Natural killer cell treated with Interleukin-12 subunit alpha and Interleukin-12 subunit beta and Interleukin-15 and Interleukin-18, amount 100 ng/mL, for 72 hours (primary cell): ENCODE results near the gene BPIFB2. TPM values are rescaled to one million over a fixed set of nuclear protein-coding genes. Genes with fewer than 3 reads are reported as not detected.

Experiments
- ATAC-seq, 2 donors: fragments of 150-1000 bp; cut with Tn5 transposase in 1 of 2; sonication (Bioruptor Pico), chemical (Tn5 transposase) in 1 of 2; 2 replicates each; pipeline ENCODE4 v1.10.0; 2021
- DNase-seq: peaks from one replicate; pipeline ENCODE4 v3.0.0; 2022; ENCODE audit warnings: low spot score
- H3K27ac Mint-ChIP-seq, 2 donors: 1 replicate in 1 of 2; 2 replicates in 1 of 2; pipeline ENCODE4 v1.8.0; 2022; ENCODE audit warnings: mixed read lengths in 2 of 2, mild to moderate bottlenecking in 1 of 2, moderate library complexity in 1 of 2
- H3K27me3 Mint-ChIP-seq, 2 donors: 1 replicate in 1 of 2; 2 replicates in 1 of 2; pipeline ENCODE4 v1.8.0; 2022; ENCODE audit warnings: mixed read lengths in 2 of 2
- H3K36me3 Mint-ChIP-seq: one replicate; pipeline ENCODE4 v1.8.0; 2022; ENCODE audit warnings: mixed read lengths
- H3K4me1 Mint-ChIP-seq, 2 donors: 1 replicate in 1 of 2; 2 replicates in 1 of 2; pipeline ENCODE4 v1.8.0; 2022; ENCODE audit warnings: low read depth in 2 of 2, mixed read lengths in 2 of 2, mild to moderate bottlenecking in 1 of 2
- H3K4me3 Mint-ChIP-seq: one replicate; pipeline ENCODE4 v1.8.0; 2022; ENCODE audit warnings: mixed read lengths
- H3K9me3 Mint-ChIP-seq: 2 replicates; pipeline ENCODE4 v1.8.0; 2022; ENCODE audit warnings: mixed read lengths
- total RNA-seq, 2 donors: library from RNA; stranded (reverse); gene quantifications; one replicate each; pipeline ENCODE4 v1.2.3, GENCODE V29; 2022

BPIFB2 gene
- total RNA-seq, 2 donors from 2014 or later = not detected

DNA sequence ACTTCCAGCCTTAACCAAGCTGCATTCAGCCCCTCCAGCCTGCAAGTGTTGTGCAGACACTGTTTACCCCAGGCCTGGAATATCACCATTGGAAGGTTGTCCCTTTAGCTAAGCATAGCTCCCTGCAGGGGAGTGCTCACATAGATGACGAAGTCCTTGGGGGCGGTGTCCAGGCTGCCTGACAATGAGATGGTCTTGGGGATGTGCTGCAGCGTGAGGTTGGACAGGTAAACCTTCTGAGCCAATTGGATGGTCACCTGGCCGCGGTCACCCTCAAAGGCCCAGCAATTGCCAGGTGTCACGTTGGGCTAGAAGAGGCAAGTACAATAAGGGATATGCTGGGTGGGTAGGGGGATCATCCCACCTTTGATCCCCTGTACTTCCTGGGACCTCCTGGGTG is 21.9 kb upstream of the BPIFB2 start:
- no peaks in the 10 kb centered on the region for H3K9me3 Mint-ChIP-seq
- H3K36me3 Mint-ChIP-seq = no peaks in the 10 kb centered on the region
- ATAC-seq (no peak), DNase-seq (no peak)
- no peak overlapping the region for H3K27ac Mint-ChIP-seq
- H3K27me3 Mint-ChIP-seq = no peaks in the 10 kb centered on the region
- no peak overlapping the region for H3K4me3 Mint-ChIP-seq
- peaks cover 0 to under 1% of the 10 kb centered on the region in 2 donors for H3K4me1 Mint-ChIP-seq

DNA sequence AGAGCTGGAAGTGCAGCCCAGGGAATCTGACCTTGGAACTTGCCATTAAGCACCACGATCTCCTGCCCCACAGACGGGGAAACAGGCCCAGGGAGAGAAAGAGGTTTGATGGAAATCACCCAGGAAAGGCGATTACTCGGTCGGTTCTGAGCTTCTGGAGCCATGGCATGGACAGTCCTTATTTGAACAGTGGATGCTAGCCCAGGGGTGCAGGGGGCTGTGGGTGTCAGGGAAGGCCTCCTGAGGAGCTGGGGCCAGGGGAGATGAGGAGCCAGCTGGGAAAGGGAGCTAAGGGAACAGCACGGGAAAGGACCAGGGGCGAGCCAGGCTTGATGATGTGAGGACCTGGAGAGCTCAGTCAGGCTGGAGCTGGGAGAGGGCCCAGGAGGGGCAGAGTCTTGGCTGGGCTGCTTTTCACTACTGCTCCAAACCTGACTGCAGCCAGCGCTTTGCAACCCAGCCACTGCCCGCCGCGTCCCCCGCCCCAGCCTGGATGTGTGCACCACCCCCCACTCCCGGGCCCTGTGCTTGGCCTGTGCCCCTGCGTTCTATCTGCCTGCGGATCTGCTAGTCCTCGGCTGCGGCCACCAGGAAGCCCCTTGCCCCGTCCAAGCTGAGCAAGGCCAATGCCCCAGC is 21.1 kb upstream of the BPIFB2 start:
- Mint-ChIP-seq H3K4me1 (peaks cover 4 to 6% of the 10 kb centered on the region in 2 donors), H3K4me3 (no peak overlapping the region), H3K27me3 (peaks cover 0 to 3% of the 10 kb centered on the region in 2 donors), H3K9me3 (no peaks in the 10 kb centered on the region), H3K36me3 (no peaks in the 10 kb centered on the region), H3K27ac (no peak overlapping the region)
- ATAC-seq (peak; percentile 13 to 31), DNase-seq (no peak)

DNA sequence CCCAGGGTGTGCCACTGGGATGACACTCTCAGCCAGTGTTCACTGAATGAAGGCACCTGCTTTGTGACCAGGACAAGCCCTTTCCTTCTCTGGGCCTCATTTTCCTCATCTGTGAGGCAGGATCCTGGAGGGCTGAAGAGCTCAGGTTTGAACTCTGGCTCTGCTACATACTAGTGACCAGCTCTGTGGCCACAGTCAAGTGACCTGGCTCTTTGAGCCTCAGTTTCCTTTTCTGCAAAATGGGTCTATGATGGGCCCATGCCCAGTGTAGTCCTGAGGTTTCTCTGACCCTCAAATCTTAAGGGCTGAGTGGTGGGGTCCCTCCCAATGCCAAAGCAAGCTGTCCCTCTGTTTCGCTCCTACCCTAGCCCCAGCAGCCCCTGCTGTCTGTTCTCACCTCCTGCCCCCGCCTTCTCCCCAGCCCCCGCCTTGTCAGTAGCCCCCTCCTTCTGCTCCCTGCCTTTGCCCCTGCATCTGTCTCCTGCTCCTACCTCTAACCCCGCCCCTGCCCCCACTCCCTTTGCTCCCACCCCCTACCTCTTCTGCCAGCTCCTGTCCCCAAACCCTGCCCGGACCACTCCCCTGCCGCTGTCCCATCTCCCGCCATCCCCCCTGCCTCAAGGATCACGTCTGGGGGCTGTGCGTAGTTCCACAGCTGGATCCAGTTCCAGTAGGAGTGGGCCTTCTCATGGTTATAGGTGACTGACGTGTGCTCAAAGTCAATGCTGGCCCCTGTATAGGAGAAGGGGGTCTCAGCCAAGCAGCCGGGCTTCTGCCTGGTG is 20.3 kb upstream of the BPIFB2 start:
- DNase-seq = no peak
- Mint-ChIP-seq H3K4me3 (no peak overlapping the region), H3K27me3 (peaks cover 0 to 3% of the 10 kb centered on the region in 2 donors), H3K36me3 (no peaks in the 10 kb centered on the region), H3K4me1 (peaks cover 4 to 6% of the 10 kb centered on the region in 2 donors), H3K27ac (no peak overlapping the region), H3K9me3 (no peaks in the 10 kb centered on the region)
- no peak for ATAC-seq

DNA sequence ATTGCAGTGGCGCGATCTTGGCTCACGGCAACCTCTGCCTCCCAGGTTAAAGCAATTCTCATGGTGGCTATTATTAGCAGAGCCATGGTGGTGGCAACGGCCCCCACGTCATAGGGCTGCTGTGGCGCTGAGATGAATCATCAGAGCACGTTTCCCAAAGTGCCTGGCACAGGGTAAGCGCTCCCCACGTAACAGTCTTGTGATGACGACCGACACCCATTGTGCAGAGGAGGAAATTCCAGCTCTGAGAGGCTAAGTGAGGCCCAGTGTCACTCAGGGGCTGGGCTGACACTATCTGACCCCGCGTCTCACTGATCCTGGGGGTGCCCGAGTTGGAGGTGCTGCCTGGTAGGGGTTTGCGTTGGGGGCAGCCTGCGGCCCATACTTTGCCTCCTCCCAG is 19.5 kb upstream of the BPIFB2 start:
- Mint-ChIP-seq H3K36me3 (no peaks in the 10 kb centered on the region), H3K4me3 (no peak overlapping the region), H3K9me3 (no peaks in the 10 kb centered on the region), H3K27me3 (peaks cover 0 to 3% of the 10 kb centered on the region in 2 donors), H3K27ac (no peak overlapping the region), H3K4me1 (peaks cover 4 to 6% of the 10 kb centered on the region in 2 donors)
- DNase-seq = no peak
- no peak for ATAC-seq

DNA sequence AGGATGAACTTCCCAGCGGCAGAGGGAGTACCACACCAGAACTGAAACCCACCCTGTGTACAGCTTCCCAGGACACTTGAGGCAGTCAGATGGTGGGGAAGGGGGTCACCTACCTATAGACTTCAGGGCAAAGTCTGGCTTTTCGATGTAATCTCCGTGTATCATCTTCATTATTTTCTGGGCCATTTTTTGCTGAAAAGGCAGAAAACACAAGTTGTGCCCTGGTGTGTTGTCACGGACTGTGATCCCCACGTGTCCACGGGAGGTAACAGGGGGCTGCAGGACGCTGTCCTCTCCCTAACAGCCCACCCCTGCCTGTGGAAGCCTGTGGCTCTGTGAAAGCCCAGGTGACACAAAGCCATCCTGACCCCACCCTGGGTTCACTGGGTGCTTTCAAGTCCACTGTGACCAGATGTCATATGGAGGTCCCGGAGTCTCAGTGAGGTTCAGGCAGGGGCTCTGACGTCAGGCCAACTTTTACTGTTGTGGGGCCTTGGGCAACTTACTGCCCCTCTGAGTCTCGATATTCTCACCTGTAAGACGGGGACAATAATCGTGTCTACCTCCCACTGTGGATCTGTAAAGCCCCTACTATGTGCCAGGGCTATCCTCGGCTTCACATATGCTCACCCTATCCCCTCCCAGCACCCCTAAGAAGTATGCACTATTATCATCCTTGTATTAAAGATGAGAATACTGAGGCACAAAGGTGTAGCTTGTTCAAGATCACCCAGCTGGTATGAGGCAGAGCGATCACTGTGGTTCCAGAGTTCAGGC is 17.8 kb upstream of the BPIFB2 start:
- Mint-ChIP-seq H3K9me3 (no peaks in the 10 kb centered on the region), H3K36me3 (no peaks in the 10 kb centered on the region), H3K4me3 (no peak overlapping the region), H3K4me1 (peaks cover 4 to 6% of the 10 kb centered on the region in 2 donors), H3K27ac (no peak overlapping the region), H3K27me3 (peaks cover 0 to 3% of the 10 kb centered on the region in 2 donors)
- no peak for ATAC-seq
- DNase-seq = no peak

DNA sequence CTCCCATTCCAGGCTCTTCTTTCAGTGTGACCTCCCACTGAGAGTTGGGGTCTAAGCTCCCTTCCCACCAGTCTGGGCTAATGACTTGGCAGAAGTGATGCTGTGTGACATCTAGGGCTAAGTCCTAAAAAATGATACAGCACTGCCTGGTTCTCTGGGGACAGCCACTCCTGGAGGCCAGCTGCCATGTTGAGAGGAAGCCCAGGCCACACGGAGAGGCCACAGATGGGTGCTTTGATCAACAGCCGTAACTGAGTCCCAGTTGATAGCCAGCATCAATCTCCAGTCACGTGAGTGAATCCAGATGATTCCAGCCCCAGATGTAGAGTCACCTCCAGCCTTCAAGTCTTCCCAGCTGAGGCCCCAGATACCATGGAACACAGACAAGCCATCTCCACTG is 17.1 kb upstream of the BPIFB2 start:
- Mint-ChIP-seq H3K27ac (no peak overlapping the region), H3K4me3 (no peak overlapping the region), H3K4me1 (peaks cover 4 to 6% of the 10 kb centered on the region in 2 donors), H3K9me3 (no peaks in the 10 kb centered on the region), H3K27me3 (peaks cover 0 to 3% of the 10 kb centered on the region in 2 donors), H3K36me3 (no peaks in the 10 kb centered on the region)
- no peak for ATAC-seq
- no peak for DNase-seq

DNA sequence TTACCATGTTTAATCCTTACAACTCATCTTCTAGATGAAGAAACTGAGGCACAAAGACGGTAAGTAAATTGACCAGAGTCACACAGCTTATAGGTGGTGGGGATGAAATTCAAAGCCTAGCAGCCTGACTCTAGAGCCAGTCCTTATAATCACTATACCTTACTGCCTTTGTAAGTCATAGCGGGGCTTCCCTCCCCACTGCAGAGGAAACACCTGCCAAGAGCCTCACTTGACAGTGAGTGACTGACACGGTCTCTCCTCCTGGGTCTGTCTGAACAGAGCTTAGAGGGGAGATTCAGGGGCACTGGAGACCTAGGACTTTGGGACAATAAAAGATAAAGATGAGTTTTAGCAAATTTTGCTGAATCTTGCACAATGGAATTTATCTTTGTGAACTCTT is 16.1 kb upstream of the BPIFB2 start:
- no peak for DNase-seq
- no peak overlapping the region for H3K27ac Mint-ChIP-seq
- no peaks in the 10 kb centered on the region for H3K36me3 Mint-ChIP-seq
- ATAC-seq = no peak
- no peaks in the 10 kb centered on the region for H3K9me3 Mint-ChIP-seq
- H3K27me3 Mint-ChIP-seq = peaks cover under 1 to 3% of the 10 kb centered on the region in 2 donors
- H3K4me3 Mint-ChIP-seq = no peak overlapping the region
- H3K4me1 Mint-ChIP-seq = peaks cover 4 to 6% of the 10 kb centered on the region in 2 donors

DNA sequence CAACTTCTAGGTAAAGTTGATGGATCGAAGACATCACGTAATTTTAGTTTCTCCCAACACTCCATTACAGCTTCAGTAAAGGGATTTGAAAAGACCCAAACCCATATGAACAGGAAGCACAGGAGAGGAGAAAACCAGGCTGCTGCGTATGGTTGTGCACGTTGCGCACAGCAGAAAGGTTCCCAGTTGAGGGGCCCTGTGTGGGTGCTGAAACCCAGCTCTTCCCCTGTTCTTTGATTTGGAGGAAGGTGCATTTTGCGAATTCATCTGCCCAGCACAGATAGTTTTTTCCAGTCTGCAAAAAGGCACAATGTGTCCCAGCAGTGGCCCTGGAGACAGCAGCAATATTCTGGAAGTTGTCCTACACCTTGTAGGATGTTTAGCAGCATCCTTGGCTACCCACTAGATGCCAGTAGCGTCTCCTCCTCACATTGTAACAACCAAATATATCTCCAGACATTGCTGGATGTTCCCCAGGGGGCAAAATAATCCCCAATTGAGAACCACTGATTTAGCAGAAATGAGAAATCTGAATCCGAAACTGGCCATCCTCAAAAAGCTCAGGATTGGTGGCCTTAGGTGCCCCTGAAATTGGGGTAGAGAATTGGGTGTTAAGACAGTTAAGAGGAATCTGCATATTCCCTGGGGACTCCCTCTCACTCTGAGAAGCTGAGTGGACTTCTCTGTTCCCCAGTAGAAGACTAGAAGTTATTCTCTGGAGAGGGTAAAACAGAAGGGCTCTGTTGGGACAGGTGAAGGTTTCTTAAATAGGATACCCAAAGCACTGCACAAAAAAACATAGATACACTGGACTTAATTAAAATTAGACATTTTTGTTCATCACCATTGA is 15.5 kb upstream of the BPIFB2 start:
- Mint-ChIP-seq H3K4me1 (peaks cover 4 to 6% of the 10 kb centered on the region in 2 donors), H3K9me3 (no peaks in the 10 kb centered on the region), H3K36me3 (no peaks in the 10 kb centered on the region), H3K4me3 (no peak overlapping the region), H3K27me3 (peaks cover 3 to 7% of the 10 kb centered on the region in 2 donors), H3K27ac (no peak overlapping the region)
- ATAC-seq (no peak), DNase-seq (no peak)

DNA sequence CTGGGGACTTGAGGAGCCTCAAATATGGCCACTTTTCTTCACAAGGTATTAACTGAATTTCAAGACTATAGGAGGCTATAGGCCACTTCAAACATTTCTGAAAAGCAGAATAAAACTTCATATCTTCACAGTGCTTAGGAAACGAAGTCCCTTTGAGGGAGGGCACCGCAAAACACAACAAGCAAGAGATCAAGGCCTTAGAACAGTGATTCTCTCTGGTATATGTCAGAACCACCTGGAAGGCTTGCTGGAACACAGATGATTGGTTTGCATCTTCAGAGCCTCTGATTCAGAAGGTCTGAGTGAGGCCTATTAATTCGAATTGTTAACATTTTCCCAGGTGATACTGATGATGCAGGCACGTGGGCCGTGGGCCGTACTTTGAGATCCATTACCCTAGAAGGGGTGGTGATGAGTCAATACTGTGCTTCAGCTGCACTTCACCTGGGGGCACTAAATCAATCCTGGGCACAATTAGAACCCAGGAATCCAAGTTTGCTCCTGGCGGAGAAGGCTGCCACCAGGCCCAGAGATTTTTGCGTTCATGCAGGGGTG is 13.9 kb upstream of the BPIFB2 start:
- Mint-ChIP-seq H3K27me3 (peaks cover 3 to 7% of the 10 kb centered on the region in 2 donors), H3K9me3 (no peaks in the 10 kb centered on the region), H3K27ac (no peak overlapping the region), H3K4me3 (no peak overlapping the region), H3K4me1 (peaks cover 4 to 6% of the 10 kb centered on the region in 2 donors), H3K36me3 (no peaks in the 10 kb centered on the region)
- ATAC-seq = no peak
- no peak for DNase-seq

DNA sequence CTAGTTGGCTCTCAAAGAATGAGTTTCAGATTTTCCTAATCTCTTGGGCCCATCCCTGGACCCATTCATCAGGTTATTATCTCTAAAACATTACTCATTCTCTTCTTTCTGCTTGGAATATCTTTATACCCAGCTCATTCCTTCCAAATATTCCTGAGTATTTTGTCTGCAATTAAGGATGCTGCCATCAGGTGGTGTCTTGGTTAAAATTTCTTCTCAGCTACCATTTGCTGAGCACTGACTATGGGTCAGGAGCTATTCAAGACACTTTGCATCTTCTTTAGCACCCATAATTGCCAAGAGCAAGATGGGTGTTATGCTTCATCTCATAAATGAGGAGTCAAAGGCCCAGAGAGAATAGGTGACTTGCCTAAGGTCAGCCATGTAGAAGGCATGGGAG is 11.7 kb upstream of the BPIFB2 start:
- Mint-ChIP-seq H3K27ac (no peak overlapping the region), H3K9me3 (no peaks in the 10 kb centered on the region), H3K4me3 (no peak overlapping the region), H3K36me3 (no peaks in the 10 kb centered on the region), H3K4me1 (peaks cover 4% of the 10 kb centered on the region in 2 donors), H3K27me3 (peaks cover 5 to 7% of the 10 kb centered on the region in 2 donors)
- no peak for ATAC-seq
- DNase-seq = no peak

DNA sequence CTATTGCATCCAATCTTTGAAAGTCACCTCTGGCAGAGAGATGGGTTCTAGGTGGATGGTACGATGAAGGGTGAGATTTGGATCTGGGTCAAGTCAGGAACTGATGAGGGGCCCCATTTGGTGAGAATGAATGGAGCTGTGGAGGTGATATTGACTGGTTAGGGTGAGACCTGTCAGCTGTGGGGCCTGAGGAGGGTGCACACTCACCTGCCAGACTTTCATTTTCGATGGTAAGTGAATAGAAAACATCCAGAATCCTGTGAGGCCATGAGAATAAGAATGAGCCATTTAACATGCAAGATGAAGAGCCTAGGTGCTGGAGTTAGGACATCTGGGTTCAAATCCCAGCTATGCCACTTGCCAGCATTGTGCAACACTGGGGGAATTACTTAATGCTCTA is 10.1 kb upstream of the BPIFB2 start:
- Mint-ChIP-seq H3K36me3 (no peaks in the 10 kb centered on the region), H3K27me3 (peaks cover 2 to 7% of the 10 kb centered on the region in 2 donors), H3K27ac (no peak overlapping the region), H3K4me1 (no peaks in the 10 kb centered on the region), H3K4me3 (no peak overlapping the region), H3K9me3 (no peaks in the 10 kb centered on the region)
- DNase-seq = no peak
- ATAC-seq = no peak

DNA sequence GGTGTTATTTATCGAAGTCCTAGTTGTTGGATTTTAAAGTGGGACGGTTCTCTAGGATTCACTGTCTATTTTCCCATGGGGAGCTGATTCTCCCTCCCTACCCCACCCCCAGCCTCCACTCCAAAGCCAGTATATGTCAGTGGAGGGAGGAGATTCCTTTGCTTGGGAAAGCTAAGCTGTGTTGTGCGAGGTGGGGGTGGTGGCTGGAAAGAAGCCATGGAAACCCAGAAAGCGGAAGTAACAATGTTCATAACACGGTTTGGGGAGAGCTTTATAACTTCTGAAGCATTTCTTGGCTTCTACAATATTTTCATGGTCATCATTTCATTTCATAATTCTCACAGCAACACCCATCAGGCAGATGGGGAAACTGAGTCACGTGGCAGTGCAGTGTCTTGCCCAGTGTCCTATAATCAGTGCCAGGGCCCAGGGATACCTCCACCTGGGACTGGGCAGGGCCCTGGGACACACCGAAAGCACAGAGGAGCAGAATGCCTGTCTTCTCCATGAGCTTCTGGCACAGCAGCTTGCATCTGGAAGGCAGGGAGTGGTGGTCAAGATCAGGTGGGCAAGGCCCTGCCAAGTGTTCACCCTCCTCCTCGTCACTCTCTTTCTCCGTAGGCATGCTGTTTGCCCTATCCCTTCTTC is 7.8 kb upstream of the BPIFB2 start:
- Mint-ChIP-seq H3K36me3 (no peaks in the 10 kb centered on the region), H3K4me3 (no peak overlapping the region), H3K27me3 (peaks cover 2 to 7% of the 10 kb centered on the region in 2 donors), H3K4me1 (no peaks in the 10 kb centered on the region), H3K9me3 (no peaks in the 10 kb centered on the region), H3K27ac (no peak overlapping the region)
- DNase-seq (no peak), ATAC-seq (no peak)
